GM21367 (cell line): ENCODE results near the gene ATP5F1C.

Experiments used
- ATAC-seq: cut with Tn5 transposase; IDR thresholded peaks from one replicate; pipeline ENCODE4 v1.9.1; 2021; ENCODE audit not compliant: unreplicated experiment

Gene ATP5F1C

GRCh38 chr10:7836571-7836970, 48.6 kb downstream of the ATP5F1C start:
- ATAC-seq: no peak

DNA sequence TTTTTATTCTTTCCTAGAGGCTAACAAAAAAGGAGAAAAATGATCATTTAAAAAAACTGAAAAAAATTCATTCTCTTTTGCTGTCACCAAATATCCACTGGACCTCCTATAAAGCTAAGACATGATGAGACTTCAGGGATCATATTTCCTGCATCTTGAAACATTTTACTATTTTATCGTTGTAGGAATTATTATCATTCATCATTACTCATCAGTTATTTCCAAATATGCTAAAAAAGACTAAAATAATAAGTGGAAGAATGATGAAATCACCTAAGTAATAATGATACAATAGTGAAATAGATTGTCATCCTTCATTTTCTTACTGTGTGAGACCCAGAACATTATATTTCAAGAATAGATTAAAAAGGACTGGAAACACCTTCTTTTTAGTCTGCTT, 58.6 kb downstream of the ATP5F1C start:
- no peak for ATAC-seq

DNA sequence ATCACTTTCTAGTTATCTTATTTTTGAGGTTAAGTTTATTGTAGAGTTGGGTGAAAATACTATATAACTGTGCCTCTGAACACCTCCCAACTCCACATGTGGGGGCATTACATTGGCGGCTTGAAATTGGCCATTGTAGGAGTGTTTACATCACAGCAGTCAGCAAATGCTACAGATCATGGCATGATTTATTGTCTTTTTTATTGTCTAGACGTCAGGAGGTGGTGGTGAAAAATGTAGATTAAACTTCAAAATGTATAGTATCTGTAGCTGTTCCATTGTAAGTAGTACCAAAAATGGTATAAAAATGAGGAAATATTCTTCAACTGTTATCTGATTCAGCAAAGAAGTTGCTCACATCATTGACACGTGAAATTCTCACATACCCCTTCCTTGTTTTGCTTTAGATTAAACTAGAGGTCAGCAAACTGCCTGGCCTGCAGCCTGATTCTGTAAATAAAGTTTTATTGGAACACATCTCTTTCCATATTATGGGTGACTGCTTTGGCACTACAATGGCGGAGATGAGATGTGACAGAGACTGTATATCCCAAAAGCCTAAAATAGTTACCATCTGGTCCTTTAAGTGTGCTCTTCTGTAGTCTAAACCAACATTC, 65.4 kb downstream of the ATP5F1C start:
- no peak for ATAC-seq

- ATAC-seq: no peak
Measured at GRCh38 chr10:7853890-7854289, 65.9 kb downstream of the ATP5F1C start.

DNA sequence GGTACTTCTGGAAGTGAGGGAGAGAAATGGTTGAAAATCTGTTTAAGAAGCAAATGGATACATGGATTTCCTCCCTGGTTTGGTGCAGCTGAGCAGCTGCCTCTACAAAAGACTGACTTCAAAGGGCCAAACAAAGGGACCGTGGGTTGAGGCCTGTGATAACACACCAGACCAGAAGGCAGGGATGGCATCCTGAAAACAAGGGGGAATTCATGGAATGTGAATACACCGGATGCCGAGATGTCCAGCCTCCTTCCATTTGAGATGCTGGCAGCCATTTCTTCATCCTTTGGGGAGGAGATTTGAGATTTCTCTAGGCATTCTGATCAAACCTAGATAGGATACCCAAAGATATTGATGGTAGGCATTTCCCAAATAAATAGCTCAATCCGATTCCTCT, 67.2 kb downstream of the ATP5F1C start:
- ATAC-seq: no peak

DNA sequence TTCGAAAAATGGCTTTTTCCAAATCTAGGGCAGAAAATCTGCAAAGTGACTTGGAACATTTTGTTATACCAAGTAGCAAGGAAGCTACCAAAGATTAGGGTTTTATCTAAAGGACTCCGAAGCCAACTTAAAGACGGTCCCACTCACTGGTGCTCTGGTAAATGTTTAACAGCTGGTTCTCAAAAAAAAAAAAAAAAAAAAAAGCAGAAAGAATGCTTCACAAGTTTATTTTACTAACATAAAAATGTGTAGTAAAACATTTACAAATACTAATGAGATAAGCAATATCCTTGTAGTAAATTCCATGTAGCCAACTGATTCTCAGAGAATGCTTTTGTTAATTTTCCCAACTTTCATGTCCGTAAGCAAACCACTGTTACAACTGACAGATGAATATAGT, 68.7 kb downstream of the ATP5F1C start:
- no peak for ATAC-seq

DNA sequence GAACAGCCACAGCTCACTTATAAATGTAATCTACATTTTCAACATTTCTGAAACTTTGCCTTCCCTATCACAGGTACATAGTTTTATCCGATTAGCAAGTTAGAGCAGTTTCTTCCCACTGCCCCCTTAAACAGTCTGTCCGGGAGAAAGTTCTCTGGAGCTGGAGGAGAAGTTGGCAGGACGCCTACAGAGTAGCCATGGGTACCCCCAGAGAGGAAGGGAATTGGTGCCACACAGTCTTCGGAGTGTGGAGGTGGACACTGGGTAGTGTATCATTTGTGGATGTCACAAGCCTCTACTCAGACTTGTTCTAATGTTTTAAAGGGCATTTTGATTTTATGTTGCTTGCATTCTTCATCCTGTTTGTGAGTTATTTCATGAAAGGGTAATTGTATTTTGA, 69.3 kb downstream of the ATP5F1C start:
- no peak for ATAC-seq
